ENCODE measurements around the gene CCDC8. TPM values are rescaled to one million over a fixed set of nuclear protein-coding genes. Genes with fewer than 3 reads are reported as not detected.
"Not testable (repeated sequence)": the region's sequence is repeated elsewhere in the genome, so short reads cannot be mapped to it uniquely, and the experiment has no call there.

CCDC8 gene
- polyA plus RNA-seq, 1 donor = 63.1 TPM

DNA sequence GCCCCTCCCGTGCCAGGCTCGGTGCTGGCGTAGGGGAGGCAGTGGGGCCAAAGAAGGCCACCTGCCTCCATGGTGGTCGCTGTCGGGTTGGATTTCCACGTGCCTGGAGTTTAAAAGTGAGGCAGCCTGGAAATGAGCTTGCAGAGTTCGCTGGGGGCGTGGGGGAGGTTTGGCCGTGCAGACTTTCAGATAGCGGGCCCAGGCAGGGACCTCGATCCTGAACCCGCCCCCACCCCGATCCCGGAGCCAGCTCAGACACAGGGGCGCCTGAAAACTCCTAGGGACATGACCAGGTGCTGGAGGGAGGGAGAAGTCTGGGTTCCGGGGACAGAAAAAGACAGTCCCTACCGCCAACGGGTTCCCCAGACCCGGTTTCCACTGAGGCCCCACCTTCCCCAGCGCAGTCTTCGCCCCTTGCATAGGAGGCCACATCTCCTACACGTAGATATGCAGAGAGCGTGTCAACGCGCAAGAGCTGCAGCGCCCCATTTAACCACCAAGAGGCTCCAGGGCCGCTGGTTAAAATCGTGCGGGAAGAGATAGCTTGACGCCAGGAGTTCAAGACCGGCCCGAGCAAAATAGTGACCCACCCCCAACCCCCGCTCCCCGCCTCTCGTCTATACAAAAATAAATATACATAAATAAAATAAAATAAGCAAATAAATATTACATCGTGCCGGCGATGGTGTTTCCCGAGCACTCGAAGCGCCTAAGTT lies 8.5 kb downstream of the CCDC8 start:
- DNase-seq (ENCODE audit: low read depth) = no peak

GRCh38 chr19:46404055-46404752 lies 9.2 kb downstream of the CCDC8 start:
- no peak for DNase-seq (ENCODE audit: low read depth)

DNA sequence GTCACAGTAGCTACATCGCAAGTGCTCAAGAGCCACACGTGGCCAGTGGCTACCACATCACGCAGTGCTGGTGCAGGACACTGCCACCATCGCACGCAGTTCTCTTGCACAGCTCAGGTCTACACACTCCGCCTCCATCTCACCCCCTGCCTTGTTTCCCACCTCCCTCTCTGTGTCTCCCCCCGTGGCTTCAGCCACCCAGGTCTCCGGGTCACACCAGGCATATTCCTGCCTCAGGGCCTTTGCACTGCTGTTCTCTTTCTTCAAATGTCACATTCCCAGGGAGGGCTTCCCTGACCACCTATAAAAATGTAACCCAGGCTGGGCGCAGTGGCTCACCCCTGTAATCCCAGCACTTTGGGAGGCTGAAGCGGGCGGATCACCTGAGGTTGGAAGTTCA lies 10.6 kb downstream of the CCDC8 start:
- no peak for DNase-seq (ENCODE audit: low read depth)

DNA sequence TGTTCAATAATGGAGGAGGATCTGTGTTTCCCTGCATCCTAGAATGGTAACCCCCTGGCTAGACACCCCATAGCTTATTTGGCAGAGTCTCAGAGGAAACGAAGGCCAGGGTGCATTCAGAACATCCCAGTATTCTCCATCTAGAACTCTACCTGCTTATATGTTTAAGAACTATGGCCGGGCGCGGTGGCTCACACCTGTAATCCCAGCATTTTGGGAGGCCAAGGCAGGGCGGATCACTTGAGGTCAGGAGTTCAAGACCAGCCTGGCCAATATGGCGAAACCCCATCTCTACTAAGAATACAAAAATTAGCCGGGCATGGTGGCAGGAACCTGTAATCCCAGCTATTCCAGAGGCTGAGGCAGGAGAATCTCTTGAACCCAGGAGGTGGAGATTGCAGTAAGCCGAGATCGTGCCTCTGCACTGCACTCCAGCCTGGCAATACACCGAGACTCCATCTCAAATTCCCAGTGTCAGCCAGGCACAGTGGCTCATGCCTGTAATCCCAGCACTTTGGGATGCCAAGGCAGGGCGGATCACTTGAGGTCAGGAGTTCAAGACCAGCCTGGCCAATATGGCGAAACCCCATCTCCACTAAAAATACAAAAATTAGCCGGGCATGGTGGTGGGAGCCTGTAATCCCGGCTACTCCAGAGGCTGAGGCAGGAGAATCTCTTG lies 15.4 kb downstream of the CCDC8 start:
- DNase-seq (ENCODE audit: low read depth) = not testable (repeated sequence)

DNA sequence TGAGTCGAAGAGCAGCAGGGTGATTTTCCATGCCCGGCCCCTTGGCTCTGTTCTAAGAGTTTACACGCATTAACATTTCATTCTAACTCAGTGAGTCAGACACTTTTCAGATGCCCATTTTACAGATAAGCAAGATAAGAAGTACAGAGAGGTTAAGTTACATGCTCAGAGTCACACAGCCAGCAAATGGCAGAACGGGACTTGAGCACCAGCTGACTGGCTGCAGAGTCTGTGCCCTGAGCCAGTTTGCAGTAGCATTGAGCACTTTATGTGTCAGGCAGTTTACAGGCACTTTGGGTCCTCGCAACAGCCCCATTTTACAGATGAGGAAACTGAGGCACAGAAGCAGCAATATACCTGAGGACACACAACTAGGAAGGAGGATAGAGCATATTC lies 19.0 kb downstream of the CCDC8 start:
- DNase-seq (ENCODE audit: low read depth) = no peak

DNA sequence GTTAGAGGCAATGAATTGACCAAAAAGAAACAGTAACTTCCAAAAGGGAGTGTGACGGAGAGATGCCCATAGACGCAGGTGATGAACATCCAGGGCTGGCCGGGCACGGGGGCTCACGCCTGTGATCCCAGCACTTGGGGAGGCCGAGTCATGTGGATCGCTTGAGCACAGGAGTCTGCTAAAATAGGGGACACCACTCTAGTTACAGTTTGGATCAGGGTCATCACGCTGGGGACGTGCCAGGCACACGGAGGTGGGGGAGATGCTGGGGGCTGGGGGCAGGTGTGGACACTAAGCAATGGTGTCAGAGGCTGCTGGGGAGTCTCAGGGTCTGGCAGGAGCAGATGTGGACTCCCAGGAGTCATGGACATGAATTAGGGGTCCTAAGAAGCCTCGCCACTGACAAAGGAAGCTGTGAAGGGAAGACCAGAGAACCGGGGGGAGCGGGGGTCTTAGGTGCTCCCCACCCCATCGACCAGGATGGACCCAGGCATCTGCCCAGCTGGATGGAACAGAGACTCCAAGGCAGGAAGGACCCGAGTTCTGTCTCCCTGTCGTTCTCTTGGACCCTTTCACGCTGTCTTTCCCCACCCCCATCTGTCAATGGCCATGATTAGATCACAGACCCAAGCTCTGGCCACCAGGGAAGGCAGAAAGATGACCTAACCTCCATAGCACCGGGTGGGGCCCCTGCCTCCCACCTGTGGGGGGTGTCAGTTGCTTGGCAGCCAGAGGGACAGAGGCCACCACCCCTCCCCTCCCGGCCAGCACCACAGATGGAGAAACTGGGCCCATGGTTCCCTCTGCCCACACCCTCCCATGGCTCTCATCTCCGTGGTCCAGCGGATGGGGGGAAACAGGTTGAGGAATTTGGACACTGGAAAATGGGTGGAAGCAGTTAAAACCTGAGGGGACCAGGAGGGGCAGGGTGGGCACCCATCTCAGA lies 19.6 kb downstream of the CCDC8 start:
- no peak for DNase-seq (ENCODE audit: low read depth)

- no peak for DNase-seq (ENCODE audit: low read depth)
Observed at GRCh38 chr19:46392837-46393236, 20.5 kb downstream of the CCDC8 start.

DNA sequence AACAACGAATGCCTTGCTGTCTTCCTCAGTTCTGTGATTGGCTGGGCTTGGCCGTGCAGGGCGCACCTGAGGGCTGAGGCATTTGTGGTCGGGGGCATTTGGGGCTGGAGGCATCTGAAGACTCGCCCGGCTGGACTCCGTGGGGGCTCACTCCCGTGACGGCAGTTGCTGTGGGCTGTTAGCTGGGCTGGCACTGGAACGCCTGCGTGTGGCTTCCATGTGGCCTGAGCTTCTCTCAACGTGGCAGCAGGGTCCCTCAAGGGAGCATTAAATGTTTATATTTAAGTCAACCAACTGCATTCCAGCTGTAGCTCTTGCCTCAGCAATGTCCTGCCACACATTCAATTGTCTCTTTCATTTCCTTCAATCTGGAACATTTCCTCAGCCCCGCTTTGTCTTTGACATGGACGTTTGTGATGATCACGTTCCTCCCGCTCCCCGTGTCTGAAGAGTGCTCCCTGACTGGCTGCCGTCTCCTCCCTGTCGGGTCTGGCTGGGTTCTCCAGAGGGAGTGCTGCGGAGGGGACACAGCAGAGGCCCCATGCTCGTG lies 21.0 kb downstream of the CCDC8 start:
- no peak for DNase-seq (ENCODE audit: low read depth)

GRCh38 chr19:46391296-46392251 lies 21.8 kb downstream of the CCDC8 start:
- DNase-seq (ENCODE audit: low read depth) = no peak

DNA sequence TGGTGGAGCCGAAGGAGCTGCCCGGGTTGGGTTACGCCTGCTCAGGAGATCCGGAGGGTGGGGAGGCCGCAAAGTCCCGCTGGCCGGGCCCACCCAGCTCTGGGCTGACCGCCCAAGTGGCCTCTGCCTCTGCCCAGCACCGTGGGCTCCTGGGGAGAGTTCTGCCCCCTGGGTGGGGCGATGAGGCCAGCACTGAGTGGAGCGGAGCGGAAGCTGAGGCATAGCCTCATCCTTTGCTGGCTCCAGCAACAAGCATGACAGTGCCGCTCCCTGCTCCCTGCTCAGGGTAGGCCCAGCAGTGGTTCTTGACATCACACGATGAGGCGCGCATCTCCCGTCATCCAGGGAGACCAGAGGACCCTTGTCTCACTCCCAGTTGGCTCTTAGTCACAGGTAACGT lies 22.5 kb downstream of the CCDC8 start:
- no peak for DNase-seq (ENCODE audit: low read depth)

GRCh38 chr19:46390121-46390858 lies 23.1 kb downstream of the CCDC8 start:
- DNase-seq (ENCODE audit: low read depth) = no peak

GRCh38 chr19:46388311-46389095 lies 24.9 kb downstream of the CCDC8 start:
- DNase-seq (ENCODE audit: low read depth) = no peak

DNA sequence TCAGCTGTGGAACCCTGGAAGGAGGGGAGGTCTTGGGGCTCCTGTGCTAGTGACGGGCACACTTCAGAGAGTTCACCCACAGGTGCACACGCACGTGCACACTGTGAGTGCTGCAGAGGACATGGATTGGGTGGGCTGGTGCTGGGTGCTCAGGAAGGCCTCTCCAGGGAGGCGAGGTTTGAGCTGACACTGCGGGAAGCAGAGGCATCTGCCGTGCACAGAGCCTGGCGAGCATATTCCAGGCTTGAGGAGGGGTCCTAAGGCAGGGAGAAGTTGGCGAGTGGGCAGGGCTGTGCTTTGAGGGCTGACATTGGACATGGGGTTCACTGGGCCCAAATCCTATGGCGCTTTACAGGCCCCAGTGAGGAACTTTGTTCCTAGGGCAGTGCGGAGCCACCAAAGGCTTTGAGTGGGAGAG lies 25.6 kb downstream of the CCDC8 start:
- no peak for DNase-seq (ENCODE audit: low read depth)

DNA sequence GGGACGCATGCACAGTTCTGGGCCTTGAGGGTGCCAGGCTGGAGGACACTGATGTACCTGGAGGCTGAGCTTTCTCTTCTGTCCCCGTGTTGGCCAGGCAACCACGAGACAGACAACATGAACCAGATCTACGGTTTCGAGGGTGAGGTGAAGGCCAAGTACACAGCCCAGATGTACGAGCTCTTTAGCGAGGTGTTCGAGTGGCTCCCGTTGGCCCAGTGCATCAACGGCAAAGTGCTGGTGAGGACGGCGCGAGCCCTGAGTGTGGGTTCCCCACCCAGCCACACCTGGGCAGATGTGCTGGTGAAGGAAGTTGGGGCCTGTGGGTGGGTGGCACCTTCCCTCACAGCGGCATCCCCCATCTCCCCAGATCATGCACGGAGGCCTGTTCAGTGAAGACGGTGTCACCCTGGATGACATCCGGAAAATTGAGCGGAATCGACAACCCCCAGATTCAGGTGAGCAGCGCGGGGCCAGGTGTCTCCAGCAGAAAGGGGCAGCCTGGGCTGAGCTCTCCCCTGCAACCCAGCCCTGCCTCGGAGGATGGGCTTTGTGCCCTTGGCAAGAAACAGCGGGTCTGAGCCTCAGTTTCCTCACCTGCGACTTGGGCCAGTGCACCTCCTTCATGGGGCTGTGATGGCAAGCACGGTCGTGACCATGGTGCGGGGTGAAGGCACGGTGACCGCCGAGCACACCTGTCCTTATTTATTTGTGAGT lies 26.2 kb downstream of the CCDC8 start:
- no peak for DNase-seq (ENCODE audit: low read depth)

DNA sequence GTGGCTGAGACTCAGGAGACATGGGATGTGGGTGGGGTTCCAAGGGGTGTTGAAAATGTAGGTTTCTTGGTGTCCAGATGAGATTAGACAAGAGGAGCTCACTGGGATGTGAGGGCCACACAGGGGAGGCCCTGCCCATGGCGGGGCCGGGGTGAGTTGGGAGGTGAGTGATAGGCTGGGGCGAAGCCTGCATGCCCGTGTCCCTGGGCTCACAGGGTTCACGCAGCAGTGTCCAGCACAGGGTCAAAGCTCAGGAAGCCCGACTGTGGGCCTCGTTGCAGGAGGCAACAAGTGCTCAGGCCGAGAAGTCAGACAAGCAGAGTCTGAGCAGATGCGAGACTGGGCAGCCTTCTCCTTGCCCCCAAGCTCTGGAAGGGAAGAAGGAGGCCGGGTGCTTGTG lies 27.2 kb downstream of the CCDC8 start:
- no peak for DNase-seq (ENCODE audit: low read depth)

DNA sequence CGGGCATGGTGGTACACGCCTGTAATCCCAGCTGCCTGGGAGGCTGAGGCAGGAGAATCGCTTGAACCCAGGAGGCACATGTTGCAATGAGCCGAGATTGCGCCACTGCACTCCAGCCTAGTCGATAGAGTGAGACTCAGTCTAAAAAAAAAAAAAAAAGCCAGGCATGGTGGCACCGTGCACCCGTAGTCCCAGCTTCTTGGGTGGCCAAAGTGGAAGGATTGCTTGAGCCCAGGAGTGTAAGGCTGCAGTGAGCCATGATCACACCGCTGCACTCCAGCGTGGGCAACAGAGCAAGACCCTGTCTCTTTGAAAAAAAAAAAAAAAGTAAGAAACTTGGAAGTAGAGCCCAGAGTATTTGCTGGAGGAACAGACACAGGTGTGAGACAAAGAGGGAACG lies 27.7 kb downstream of the CCDC8 start:
- DNase-seq (ENCODE audit: low read depth) = no peak

DNA sequence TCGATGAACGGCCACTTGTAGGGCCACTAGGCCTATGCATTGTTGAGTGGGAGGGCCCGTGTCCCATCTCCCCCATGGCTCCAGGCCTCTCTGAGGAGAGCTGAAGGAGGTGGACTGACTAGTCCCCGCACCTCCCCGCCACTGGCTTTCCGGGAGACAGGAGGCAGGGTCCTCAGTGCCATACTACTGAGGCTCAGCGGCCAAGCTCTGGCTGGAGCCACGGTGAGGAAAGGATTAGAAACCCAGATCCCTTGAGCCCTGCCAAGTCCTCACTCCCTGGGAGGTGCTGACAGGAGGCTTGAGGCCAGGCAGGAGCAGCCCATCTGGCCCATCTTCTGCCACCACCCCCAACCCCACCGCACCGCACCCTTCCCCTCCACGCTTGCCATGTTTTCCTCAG lies 29.0 kb downstream of the CCDC8 start:
- DNase-seq (ENCODE audit: low read depth) = no peak

DNA sequence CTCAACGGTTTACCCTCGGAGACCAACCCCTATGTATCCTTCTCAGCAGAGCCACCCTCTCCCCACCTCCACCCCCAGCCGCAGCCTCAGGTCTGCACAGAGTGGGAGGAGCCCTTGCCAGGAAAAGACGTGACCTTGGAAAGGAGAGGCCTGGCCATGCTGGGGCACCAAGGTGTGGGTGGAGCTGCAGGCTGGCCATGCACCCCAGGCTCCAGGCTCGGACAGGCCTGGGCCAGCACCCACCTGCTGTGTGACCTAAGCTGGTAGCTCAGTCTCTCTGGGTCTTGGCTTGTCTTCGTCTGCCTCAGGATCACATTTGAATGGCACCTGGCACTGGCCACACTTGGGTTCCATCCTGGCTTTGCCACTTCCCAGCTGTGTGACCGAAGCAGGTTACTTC lies 29.5 kb downstream of the CCDC8 start:
- no peak for DNase-seq (ENCODE audit: low read depth)

Data from forelimb muscle (tissue), 1 donor.